Osteoblast (primary cell): ENCODE data around the gene PELO. TPM values are rescaled to one million over a fixed set of nuclear protein-coding genes. Genes with fewer than 3 reads are reported as not detected.

ENCODE experiments used
- DNase-seq: peaks from one replicate; pipeline ENCODE4 v3.0.0; 2011; ENCODE audit warnings: low spot score, mixed read lengths; ENCODE audit not compliant: insufficient read length; ENCODE audit errors: missing footprints
- H2AFZ ChIP-seq: 2 replicates; pipeline ENCODE4 v1.6.0; 2011; ENCODE audit warnings: mild to moderate bottlenecking, low read length
- H3K27ac ChIP-seq: 2 replicates; pipeline ENCODE4 v1.5.1; 2011; ENCODE audit warnings: mild to moderate bottlenecking, low read depth, low read length, moderate library complexity
- H3K27me3 ChIP-seq: 2 replicates; pipeline ENCODE4 v1.6.0; 2012; ENCODE audit warnings: mild to moderate bottlenecking, control low read depth, inconsistent platforms, low read length, moderate library complexity; ENCODE audit not compliant: insufficient read depth
- H3K36me3 ChIP-seq: 2 replicates; pipeline ENCODE4 v1.5.1; 2011; ENCODE audit warnings: mild to moderate bottlenecking, low read length, control low read depth, moderate library complexity; ENCODE audit not compliant: insufficient read depth
- H3K4me1 ChIP-seq: 2 replicates; pipeline ENCODE4 v1.5.1; 2011; ENCODE audit warnings: mild to moderate bottlenecking, low read length, control low read depth, moderate library complexity; ENCODE audit not compliant: insufficient read depth
- H3K4me2 ChIP-seq: 2 replicates; pipeline ENCODE4 v1.6.0; 2011; ENCODE audit warnings: mild to moderate bottlenecking, low read length; ENCODE audit not compliant: insufficient read depth
- H3K4me3 ChIP-seq: fragments of 200-600 bp; sonication (generic); 3 replicates; pipeline ENCODE4 v1.5.1; 2012; ENCODE audit warnings: mild to moderate bottlenecking, low read length, inconsistent platforms; ENCODE audit not compliant: insufficient read depth
- H3K79me2 ChIP-seq: 2 replicates; pipeline ENCODE4 v1.6.0; 2012; ENCODE audit warnings: mild to moderate bottlenecking, low read length, control low read depth, inconsistent platforms; ENCODE audit not compliant: insufficient read depth
- H3K9me3 ChIP-seq: 2 replicates; pipeline ENCODE4 v1.5.1; 2011; ENCODE audit warnings: low read depth, low read length, control low read depth
- H4K20me1 ChIP-seq: 2 replicates; pipeline ENCODE4 v1.6.0; 2012; ENCODE audit warnings: mild to moderate bottlenecking, low read length, control low read depth; ENCODE audit not compliant: insufficient read depth
- total RNA-seq: library from RNA; depleted of rRNA; stranded (reverse); fragments of >200 nt; gene quantifications from 2 replicates; pipeline ENCODE4 v1.2.3, GENCODE V29; 2012
- TF ChIP-seq, protein P1 (sequence below): IDR thresholded peaks from 2 replicates; pipeline ENCODE4 v1.5.1; 2011; ENCODE audit warnings: mild to moderate bottlenecking, low read depth, low read length, moderate library complexity; ENCODE audit errors: extremely low read depth

Gene PELO
- total RNA-seq, 1 donor, result 21.4 TPM

DNA sequence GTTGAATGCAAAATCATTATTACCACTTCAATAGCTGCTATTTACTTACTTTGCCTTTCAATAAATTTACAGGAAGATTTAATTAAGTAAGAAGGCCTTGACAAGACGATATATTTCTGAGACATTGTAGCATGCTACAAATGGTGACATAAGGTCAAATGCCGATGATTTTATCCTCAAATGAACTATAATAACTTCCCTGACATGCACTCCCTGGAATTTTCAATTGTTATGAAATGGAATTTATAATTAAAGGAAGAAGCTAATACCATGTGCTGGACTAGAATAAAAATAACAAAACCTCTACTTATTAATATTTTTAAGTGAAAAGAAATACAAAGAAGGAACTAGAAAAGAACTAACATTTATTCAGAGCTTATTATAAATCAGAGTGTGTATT is 30.2 kb upstream of the PELO start:
- H3K4me2 ChIP-seq, result no peak overlapping the region
- H3K79me2 ChIP-seq, result no peaks in the 10 kb centered on the region
- TF ChIP-seq, protein P1, sequence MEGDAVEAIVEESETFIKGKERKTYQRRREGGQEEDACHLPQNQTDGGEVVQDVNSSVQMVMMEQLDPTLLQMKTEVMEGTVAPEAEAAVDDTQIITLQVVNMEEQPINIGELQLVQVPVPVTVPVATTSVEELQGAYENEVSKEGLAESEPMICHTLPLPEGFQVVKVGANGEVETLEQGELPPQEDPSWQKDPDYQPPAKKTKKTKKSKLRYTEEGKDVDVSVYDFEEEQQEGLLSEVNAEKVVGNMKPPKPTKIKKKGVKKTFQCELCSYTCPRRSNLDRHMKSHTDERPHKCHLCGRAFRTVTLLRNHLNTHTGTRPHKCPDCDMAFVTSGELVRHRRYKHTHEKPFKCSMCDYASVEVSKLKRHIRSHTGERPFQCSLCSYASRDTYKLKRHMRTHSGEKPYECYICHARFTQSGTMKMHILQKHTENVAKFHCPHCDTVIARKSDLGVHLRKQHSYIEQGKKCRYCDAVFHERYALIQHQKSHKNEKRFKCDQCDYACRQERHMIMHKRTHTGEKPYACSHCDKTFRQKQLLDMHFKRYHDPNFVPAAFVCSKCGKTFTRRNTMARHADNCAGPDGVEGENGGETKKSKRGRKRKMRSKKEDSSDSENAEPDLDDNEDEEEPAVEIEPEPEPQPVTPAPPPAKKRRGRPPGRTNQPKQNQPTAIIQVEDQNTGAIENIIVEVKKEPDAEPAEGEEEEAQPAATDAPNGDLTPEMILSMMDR, result no peak
- H3K9me3 ChIP-seq, result no peaks in the 10 kb centered on the region
- no peaks in the 10 kb centered on the region for H3K36me3 ChIP-seq
- H3K27me3 ChIP-seq, result no peaks in the 10 kb centered on the region
- peaks cover 5% of the 10 kb centered on the region for H3K4me1 ChIP-seq
- H2AFZ ChIP-seq, result no peak overlapping the region
- no peak overlapping the region for H3K4me3 ChIP-seq
- no peaks in the 10 kb centered on the region for H4K20me1 ChIP-seq
- H3K27ac ChIP-seq, result no peak overlapping the region
- no peak for DNase-seq

DNA sequence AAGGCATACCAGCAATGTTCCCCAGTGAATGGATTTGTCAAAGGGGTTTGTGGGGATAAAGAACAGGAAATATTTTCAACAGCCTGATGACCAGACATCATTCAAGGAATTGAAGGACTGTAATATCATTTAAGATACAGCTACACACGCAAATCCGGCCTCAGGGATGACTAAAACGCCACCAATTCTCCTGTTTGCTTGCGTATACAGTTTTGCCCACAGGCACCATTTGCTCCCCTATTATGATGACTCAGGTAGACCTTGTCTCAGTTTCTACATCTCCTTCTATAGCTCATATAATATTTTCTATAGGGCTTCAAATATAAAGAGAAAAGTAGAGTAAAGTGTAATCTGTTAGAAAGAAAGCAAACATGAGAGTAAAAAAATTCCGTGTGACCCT is 29.7 kb upstream of the PELO start:
- H3K36me3 ChIP-seq, result no peaks in the 10 kb centered on the region

DNA sequence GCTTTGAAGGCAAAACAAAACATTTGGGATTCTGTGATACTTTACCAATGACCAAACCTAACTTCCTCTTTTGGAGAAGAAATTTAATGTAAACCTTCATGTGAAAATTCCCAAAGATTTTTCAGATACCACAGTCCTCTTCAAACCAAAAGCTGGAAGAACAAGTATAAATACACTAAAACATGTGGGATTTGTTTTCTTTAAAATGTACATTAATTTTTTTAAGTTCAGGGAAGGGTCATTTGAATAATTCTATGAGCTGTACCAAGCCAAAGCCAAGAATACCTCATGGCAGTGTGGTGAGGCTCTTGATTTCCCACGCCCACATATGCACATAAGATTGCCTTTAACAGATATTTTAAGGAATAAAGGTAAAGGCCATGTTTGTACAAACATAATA is 28.4 kb upstream of the PELO start:
- H4K20me1 ChIP-seq, result no peaks in the 10 kb centered on the region
- H3K4me3 ChIP-seq, result no peak overlapping the region
- H3K27ac ChIP-seq, result no peak overlapping the region
- H3K79me2 ChIP-seq, result no peaks in the 10 kb centered on the region
- H3K36me3 ChIP-seq, result no peaks in the 10 kb centered on the region
- TF ChIP-seq, protein P1, result no peak
- peaks cover 5% of the 10 kb centered on the region for H3K4me1 ChIP-seq
- H3K9me3 ChIP-seq, result no peaks in the 10 kb centered on the region
- DNase-seq, result no peak
- no peak overlapping the region for H3K4me2 ChIP-seq
- H3K27me3 ChIP-seq, result no peaks in the 10 kb centered on the region
- no peak overlapping the region for H2AFZ ChIP-seq

More for the DNA sequence above, 29.7 kb upstream of the PELO start:
- TF ChIP-seq, protein P1, result no peak
- no peak overlapping the region for H2AFZ ChIP-seq
- DNase-seq, result no peak
- no peak overlapping the region for H3K4me3 ChIP-seq
- H4K20me1 ChIP-seq, result no peaks in the 10 kb centered on the region
- H3K27ac ChIP-seq, result no peak overlapping the region
- H3K27me3 ChIP-seq, result no peaks in the 10 kb centered on the region
- H3K9me3 ChIP-seq, result no peaks in the 10 kb centered on the region
- peaks cover 5% of the 10 kb centered on the region for H3K4me1 ChIP-seq
- H3K79me2 ChIP-seq, result no peaks in the 10 kb centered on the region
- no peak overlapping the region for H3K4me2 ChIP-seq

DNA sequence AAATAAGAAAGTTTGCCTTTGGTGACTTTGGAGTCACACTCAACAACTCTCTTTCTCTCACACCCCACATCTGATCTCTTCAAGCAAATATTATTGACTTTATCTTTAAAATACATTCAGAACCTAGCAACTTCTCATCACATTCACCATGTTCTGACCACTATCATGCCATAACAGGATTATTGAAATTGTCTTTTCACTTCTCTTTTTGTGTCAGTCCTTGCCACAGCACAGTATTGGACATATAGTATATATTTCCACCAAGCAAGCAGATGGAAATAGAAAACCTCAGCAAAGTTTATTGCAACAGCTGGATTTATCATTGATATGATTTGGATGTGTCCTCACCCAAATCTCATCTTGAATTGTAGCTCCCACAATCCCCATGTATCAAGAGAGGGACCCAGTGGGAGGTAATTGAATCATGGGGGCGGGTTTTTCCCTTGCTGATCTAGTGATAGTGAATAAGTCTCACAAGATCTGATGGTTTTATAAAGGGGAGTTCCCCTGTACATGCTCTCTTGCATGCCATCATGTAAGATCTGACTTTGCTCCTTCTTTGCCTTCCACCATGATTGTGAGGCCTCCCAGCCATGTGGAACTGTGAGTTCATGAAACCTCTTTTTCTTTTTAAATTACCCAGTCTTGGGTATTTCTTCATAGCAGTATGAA is 26.9 kb upstream of the PELO start:
- Histone ChIP-seq H3K4me2 (no peak overlapping the region), H2AFZ (no peak overlapping the region), H3K27ac (no peak overlapping the region), H4K20me1 (no peaks in the 10 kb centered on the region), H3K4me1 (peaks cover 5% of the 10 kb centered on the region), H3K27me3 (no peaks in the 10 kb centered on the region), H3K4me3 (no peak overlapping the region), H3K36me3 (no peaks in the 10 kb centered on the region), H3K79me2 (no peaks in the 10 kb centered on the region), H3K9me3 (no peaks in the 10 kb centered on the region)
- no peak for DNase-seq
- TF ChIP-seq, protein P1, result no peak
